Heart left ventricle (tissue), 16 donors: ENCODE measurements around the gene IL1A. TPM values are rescaled to one million over a fixed set of nuclear protein-coding genes. Genes with fewer than 3 reads are reported as not detected.

Experiments
- ATAC-seq, 4 donors: fragments of 200-7000 bp; cut with Tn5 transposase; one replicate each; pipeline ENCODE4 v1.9.1; 2020 to 2022; ENCODE audit warnings: moderate library complexity in 4 of 4, mild to moderate bottlenecking in 3 of 4, moderate number of reproducible peaks in 1 of 4
- DNase-seq, 5 donors: peaks; one replicate each; pipeline ENCODE4 v3.0.0-alpha.2; 2020
- H3K27ac ChIP-seq, 12 donors: fragments of 200-600 bp; sonication (generic) in 4 of 12; one replicate each; pipeline versions ENCODE4 v1.5.0 to v1.8.0; 2016 to 2022; ENCODE audit warnings: mild to moderate bottlenecking in 2 of 12
- H3K27me3 ChIP-seq, 9 donors: fragments of 200-600 bp; sonication (generic) in 2 of 9; one replicate each; pipeline versions ENCODE4 v1.5.1 to v1.8.0; 2016 to 2022; ENCODE audit warnings: mild to moderate bottlenecking in 3 of 9
- H3K36me3 ChIP-seq, 9 donors: fragments of 200-600 bp; sonication (generic) in 2 of 9; one replicate each; pipeline versions ENCODE4 v1.5.0 to v1.8.0; 2018 to 2022; ENCODE audit warnings: mild to moderate bottlenecking in 2 of 9
- H3K4me1 ChIP-seq, 12 donors: fragments of 200-600 bp; sonication (generic) in 4 of 12; one replicate each; pipeline versions ENCODE4 v1.5.0 to v1.8.0; 2016 to 2022; ENCODE audit warnings: mild to moderate bottlenecking in 3 of 12
- H3K4me3 ChIP-seq, 12 donors: fragments of 200-600 bp; sonication (generic) in 4 of 12; one replicate each; pipeline versions ENCODE4 v1.5.0 to v1.8.0; 2017 to 2022; ENCODE audit warnings: mild to moderate bottlenecking in 9 of 12, moderate library complexity in 4 of 12
- H3K9me3 ChIP-seq, 12 donors: fragments of 200-600 bp; sonication (generic) in 4 of 12; one replicate each; pipeline versions ENCODE4 v1.5.0 to v1.8.0; 2016 to 2022; ENCODE audit warnings: mild to moderate bottlenecking in 1 of 12
- POLR2A ChIP-seq, 2 donors: fragments of 450-650 bp; IDR thresholded peaks; one replicate each; pipeline ENCODE4 v1.6.1; 2017; ENCODE audit warnings: antibody characterized with exemption in 2 of 2, mild to moderate bottlenecking in 2 of 2, moderate library complexity in 2 of 2
- WGBS, 4 donors: extraction: QIAGEN DNeasy Blood & Tissue Kit in 2 of 4; methylation state at CpG; one replicate each; pipeline versions ENCODE4 v1.1.5 to v1.1.7; 2013 to 2018; 5-methylcytosine and 5-hydroxymethylcytosine counted together
- intact Hi-C, 10 donors: fragments of 100-400 bp; cut with DNase I; formaldehyde crosslinking; loops; one replicate each; pipeline versions ENCODE4 v1.11.1 to v1.14.2; 2022
- polyA plus RNA-seq, 2 donors: library from polyadenylated mRNA; stranded (reverse); fragments of 200-250 nt; gene quantifications; one replicate each; pipeline ENCODE4 v1.2.3, GENCODE V29; 2013
- total RNA-seq, 9 donors: library from RNA; depleted of rRNA in 2 of 9; stranded (reverse); fragments of >200 nt in 2 of 9; fragmentation: NEBNext Ultra II Directional in 3 of 9; extraction: Animal tissue kit (Norgen Biotek cat#: 25700) in 3 of 9; gene quantifications; one replicate each; pipeline versions ENCODE4 v1.1.0 to v1.2.4, GENCODE V29; 2016 to 2023
- TF ChIP-seq, protein P1 (sequence below), 12 donors: fragments of 200-600 bp; sonication (generic) in 4 of 12; IDR thresholded peaks; one replicate each; pipeline versions ENCODE4 v1.5.0 to v1.8.0; 2018 to 2022; ENCODE audit warnings: antibody characterized with exemption in 12 of 12, mild to moderate bottlenecking in 5 of 12
- donor health status: ischemic (EF 13 %, LVEDD 7.1; RV severe dilation, severe dysfunction).
- donor health status: healthy with polysubstance abuse.
- donor health status: DM: no; HTN: yes; CAD: no.
- donor health status: DM: no; HTN: no; CAD: no.
- donor health status: ischemic (EF 25% LVEDD 6.9; RV normal size, moderate dysfunction).
- donor health status: ischemic (EF 25% LVEDD 5.7; RV mildly dilated, moderate dysfunction).
- donor health status: healthy.
- donor health status: DM: yes; HTN: yes; CAD: no.
- donor health status: ischemic (EF 35%, LVEDD 5.7; RV mildly dilated, moderate dysfunction).
- donor health status: nonischemic (EF 11% LVEDD 7.7; RV severe dilation, severe dysfunction).
- donor health status: DM: yes; HTN: yes; CAD: no.
- donor health status: PGD.
- donor health status: ischemic (EF 29% LVEDD 5.4; RV normal size, mild dysfunction).
- donor health status: nonischemic (EF 23%, LVEDD 6.1; RV moderate dilation, normal function).

IL1A gene
- total and polyA plus RNA-seq, 11 donors, result 0.13 TPM; not detected in 10

DNA sequence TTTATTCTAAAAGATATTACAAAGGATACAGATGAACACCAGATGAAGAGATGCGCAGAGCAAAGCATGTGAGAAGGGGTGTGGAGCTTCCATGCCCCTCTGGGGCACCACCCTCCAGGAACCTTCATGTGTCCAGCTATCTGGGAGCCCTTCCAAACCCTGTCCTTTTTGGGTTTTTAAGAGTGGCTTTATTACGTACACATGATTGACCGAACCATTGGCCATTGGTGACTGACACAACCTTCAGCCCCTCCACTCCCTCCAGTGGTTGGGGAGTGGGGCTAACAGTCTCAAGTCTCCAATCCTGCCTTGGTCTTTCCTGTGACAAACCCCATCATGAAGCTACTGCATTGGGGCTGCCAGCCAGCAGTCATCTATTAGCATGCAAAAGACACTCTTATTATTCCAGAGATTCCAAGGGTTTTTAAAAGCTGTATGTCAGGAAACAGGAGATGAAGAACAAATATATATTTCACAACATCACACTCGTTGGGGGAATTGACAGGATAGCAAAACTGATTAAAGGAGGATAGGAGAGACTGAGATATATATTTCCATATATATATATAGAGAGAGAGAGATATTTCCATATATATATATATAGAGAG is 32.9 kb upstream of the IL1A start:
- no peak for TF ChIP-seq POLR2A (IDR thresholded peaks at IDR 0.05)
- TF ChIP-seq, protein P1, sequence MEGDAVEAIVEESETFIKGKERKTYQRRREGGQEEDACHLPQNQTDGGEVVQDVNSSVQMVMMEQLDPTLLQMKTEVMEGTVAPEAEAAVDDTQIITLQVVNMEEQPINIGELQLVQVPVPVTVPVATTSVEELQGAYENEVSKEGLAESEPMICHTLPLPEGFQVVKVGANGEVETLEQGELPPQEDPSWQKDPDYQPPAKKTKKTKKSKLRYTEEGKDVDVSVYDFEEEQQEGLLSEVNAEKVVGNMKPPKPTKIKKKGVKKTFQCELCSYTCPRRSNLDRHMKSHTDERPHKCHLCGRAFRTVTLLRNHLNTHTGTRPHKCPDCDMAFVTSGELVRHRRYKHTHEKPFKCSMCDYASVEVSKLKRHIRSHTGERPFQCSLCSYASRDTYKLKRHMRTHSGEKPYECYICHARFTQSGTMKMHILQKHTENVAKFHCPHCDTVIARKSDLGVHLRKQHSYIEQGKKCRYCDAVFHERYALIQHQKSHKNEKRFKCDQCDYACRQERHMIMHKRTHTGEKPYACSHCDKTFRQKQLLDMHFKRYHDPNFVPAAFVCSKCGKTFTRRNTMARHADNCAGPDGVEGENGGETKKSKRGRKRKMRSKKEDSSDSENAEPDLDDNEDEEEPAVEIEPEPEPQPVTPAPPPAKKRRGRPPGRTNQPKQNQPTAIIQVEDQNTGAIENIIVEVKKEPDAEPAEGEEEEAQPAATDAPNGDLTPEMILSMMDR (IDR thresholded peaks at IDR 0.05), result no peak
- H3K4me1 ChIP-seq, result peaks cover 0 to 22% (median 15%) of the 10 kb centered on the region in 12 donors
- DNase-seq (no peak), ATAC-seq (no peak)
- H3K27me3 ChIP-seq, result no peaks in the 10 kb centered on the region
- no peak overlapping the region for H3K4me3 ChIP-seq
- no peak overlapping the region for H3K27ac ChIP-seq
- 78 to 89% (median 81%) methylated on average over 4 of the region's 4 CpGs for WGBS, 4 donors
- H3K9me3 ChIP-seq, result peaks cover 0 to 3% (median 0%) of the 10 kb centered on the region in 12 donors
- intact Hi-C loops, result loop anchor here in 3 of 10 donors (5.0 to 10.0 kb wide), 2 partner anchors 50 to 52 kb away; partner anchors contain the start of gene CKAP2L (in 2 of the 3)
- H3K36me3 ChIP-seq, result no peaks in the 10 kb centered on the region

DNA sequence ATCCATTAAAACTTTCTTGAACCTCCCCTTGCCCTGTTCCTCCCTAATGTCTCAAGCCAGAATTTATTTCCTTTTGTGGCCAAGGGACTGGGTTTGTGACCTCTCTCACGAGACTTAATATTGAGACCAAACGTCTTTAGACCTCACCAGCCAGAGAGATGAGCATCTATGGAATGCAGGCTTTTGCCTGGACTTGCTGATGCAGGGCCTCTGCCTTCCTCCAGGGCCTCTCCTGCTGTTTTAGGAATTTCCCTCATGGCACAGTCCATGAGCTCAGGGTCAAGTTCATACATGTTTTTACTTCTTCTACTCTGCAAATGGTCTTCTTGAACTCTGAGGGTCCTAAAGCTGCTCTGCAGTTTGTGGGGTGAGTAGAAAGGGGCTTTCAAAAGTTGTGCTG is 30.0 kb upstream of the IL1A start:
- Histone ChIP-seq H3K4me1 (peaks cover 0 to 33% (median 25%) of the 10 kb centered on the region in 12 donors), H3K4me3 (no peak overlapping the region), H3K27ac (no peak overlapping the region), H3K9me3 (no peaks in the 10 kb centered on the region), H3K27me3 (no peaks in the 10 kb centered on the region), H3K36me3 (no peaks in the 10 kb centered on the region)
- ATAC-seq (no peak), DNase-seq (no peak)
- 74 to 79% (median 75%) methylated on average over 2 of the region's 2 CpGs for WGBS, 4 donors
- intact Hi-C loops, result loop anchor here in 4 of 10 donors (5.0 to 10.0 kb wide), 2 partner anchors 49 to 53 kb away; partner anchors contain the start of gene CKAP2L (in 2 of the 4)
- no peak for TF ChIP-seq POLR2A (IDR thresholded peaks at IDR 0.05)
- TF ChIP-seq, protein P1 (IDR thresholded peaks at IDR 0.05), result no peak

DNA sequence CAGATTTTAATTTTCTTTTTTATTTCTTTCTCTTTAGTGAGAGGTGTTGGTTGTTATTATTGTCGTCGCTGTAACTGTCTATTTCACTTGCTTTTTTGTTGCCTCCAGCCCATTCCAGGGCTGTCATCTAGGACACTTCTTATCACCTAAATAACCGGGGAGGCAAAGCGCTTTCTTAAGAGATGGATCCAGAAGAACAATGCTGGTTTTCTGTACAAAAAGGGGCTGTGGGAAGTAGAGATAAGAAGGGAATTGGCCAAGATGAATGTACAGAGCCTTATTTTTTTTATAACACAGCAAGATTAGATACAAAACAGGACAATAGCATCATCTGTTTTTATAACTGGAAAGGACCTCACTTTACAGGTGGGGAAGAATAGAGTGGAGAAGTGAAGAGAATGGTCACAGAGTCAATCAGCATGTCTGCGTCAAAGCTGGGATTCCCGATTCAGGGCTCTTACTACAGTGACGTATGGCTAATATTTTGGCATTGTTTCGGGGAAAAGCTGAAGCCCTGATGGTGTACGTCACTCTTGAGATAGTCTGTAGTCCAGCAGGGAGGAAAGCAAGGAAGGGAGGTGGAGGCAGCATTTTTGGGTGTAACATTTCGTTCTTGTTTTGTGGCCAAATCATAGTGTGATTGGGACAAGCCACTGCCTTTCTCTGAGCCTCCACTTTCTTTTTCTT is 29.1 kb upstream of the IL1A start:
- DNase-seq (no peak), ATAC-seq (no peak)
- H3K9me3 ChIP-seq, result no peaks in the 10 kb centered on the region
- 77 to 85% (median 80%) methylated on average over 10 of the region's 10 CpGs for WGBS, 4 donors
- H3K27ac ChIP-seq, result peak overlapping the region in 3 of 12 donors; percentile 14 to 25 (median 16)
- no peaks in the 10 kb centered on the region for H3K36me3 ChIP-seq
- H3K4me1 ChIP-seq, result peaks cover 0 to 33% (median 25%) of the 10 kb centered on the region in 12 donors
- intact Hi-C loops, result loop anchor here in 4 of 10 donors (5.0 to 10.0 kb wide), 2 partner anchors 49 to 54 kb away; partner anchors contain the start of gene CKAP2L (in 2 of the 4)
- no peaks in the 10 kb centered on the region for H3K27me3 ChIP-seq
- H3K4me3 ChIP-seq, result no peak overlapping the region
- no peak for TF ChIP-seq POLR2A (IDR thresholded peaks at IDR 0.05)
- TF ChIP-seq, protein P1 (IDR thresholded peaks at IDR 0.05), result no peak
